Karpas-422 (cell line): ENCODE results near the gene PPP1R18. TPM values are rescaled to one million over a fixed set of nuclear protein-coding genes. Genes with fewer than 3 reads are reported as not detected.
A peak's percentile ranks its signal among the peaks of the same experiment; 100 is the strongest.

ENCODE experiments used
- DNase-seq: peaks from one replicate; pipeline ENCODE4 v3.0.0-alpha.2; 2015
- H2AFZ ChIP-seq: fragments of 200-600 bp; sonication (generic); 2 replicates; pipeline ENCODE4 v1.6.1; 2014; ENCODE audit warnings: antibody characterized with exemption, low read length, mixed read lengths
- H3K27ac ChIP-seq: fragments of 200-600 bp; sonication (generic); 2 replicates; pipeline ENCODE4 v1.5.1; 2014; ENCODE audit warnings: mild to moderate bottlenecking, low read length, moderate library complexity
- H3K27me3 ChIP-seq: fragments of 200-600 bp; sonication (generic); 2 replicates; pipeline ENCODE4 v1.6.1; 2014; ENCODE audit warnings: low read length, mixed read lengths
- H3K36me3 ChIP-seq: fragments of 200-600 bp; sonication (generic); 2 replicates; pipeline ENCODE4 v1.6.1; 2014; ENCODE audit warnings: low read length, mixed read lengths; ENCODE audit not compliant: insufficient read depth
- H3K4me1 ChIP-seq: fragments of 200-600 bp; sonication (generic); 2 replicates; pipeline ENCODE4 v1.6.1; 2014; ENCODE audit warnings: mild to moderate bottlenecking, low read length, mixed read lengths
- H3K4me2 ChIP-seq: fragments of 200-600 bp; sonication (generic); 2 replicates; pipeline ENCODE4 v1.6.1; 2014; ENCODE audit warnings: low read length, low read depth, mild to moderate bottlenecking; ENCODE audit not compliant: poor library complexity, severe bottlenecking
- H3K4me3 ChIP-seq: fragments of 200-600 bp; sonication (generic); 2 replicates; pipeline ENCODE4 v1.5.1; 2014; ENCODE audit warnings: mild to moderate bottlenecking, antibody characterized with exemption, low read length, mixed read lengths
- H3K79me2 ChIP-seq: fragments of 200-600 bp; sonication (generic); 2 replicates; pipeline ENCODE4 v1.6.1; 2014; ENCODE audit warnings: mild to moderate bottlenecking, low read length, mixed read lengths
- H3K9ac ChIP-seq: fragments of 200-600 bp; sonication (generic); 2 replicates; pipeline ENCODE4 v1.6.0; 2014; ENCODE audit warnings: low read length
- H3K9me2 ChIP-seq: fragments of 200-600 bp; sonication (generic), shearing (Covaris generic); replicated peaks from 2 replicates; pipeline ENCODE4 v1.6.0; 2014; ENCODE audit warnings: mild to moderate bottlenecking, low read length, moderate library complexity; ENCODE audit not compliant: insufficient read depth
- H3K9me3 ChIP-seq: fragments of 300-700, 200-600 bp; sonication (generic); 2 replicates; pipeline ENCODE4 v1.6.1; 2014; ENCODE audit warnings: low read length, mixed read lengths
- H4K20me1 ChIP-seq: fragments of 200-600 bp; sonication (generic); 2 replicates; pipeline ENCODE4 v1.6.1; 2014; ENCODE audit warnings: mild to moderate bottlenecking, antibody characterized with exemption, low read length, low read depth; ENCODE audit not compliant: insufficient read depth
- total RNA-seq: library from RNA; depleted of rRNA; stranded (reverse); fragments of >200 nt; shearing (Covaris generic); gene quantifications from 2 replicates; pipeline ENCODE4 v1.2.3, GENCODE V29; 2014; ENCODE audit warnings: low replicate concordance; rRNA removed

Gene PPP1R18
- total RNA-seq = 69.8 and 75.3 TPM in 2 replicates

DNA sequence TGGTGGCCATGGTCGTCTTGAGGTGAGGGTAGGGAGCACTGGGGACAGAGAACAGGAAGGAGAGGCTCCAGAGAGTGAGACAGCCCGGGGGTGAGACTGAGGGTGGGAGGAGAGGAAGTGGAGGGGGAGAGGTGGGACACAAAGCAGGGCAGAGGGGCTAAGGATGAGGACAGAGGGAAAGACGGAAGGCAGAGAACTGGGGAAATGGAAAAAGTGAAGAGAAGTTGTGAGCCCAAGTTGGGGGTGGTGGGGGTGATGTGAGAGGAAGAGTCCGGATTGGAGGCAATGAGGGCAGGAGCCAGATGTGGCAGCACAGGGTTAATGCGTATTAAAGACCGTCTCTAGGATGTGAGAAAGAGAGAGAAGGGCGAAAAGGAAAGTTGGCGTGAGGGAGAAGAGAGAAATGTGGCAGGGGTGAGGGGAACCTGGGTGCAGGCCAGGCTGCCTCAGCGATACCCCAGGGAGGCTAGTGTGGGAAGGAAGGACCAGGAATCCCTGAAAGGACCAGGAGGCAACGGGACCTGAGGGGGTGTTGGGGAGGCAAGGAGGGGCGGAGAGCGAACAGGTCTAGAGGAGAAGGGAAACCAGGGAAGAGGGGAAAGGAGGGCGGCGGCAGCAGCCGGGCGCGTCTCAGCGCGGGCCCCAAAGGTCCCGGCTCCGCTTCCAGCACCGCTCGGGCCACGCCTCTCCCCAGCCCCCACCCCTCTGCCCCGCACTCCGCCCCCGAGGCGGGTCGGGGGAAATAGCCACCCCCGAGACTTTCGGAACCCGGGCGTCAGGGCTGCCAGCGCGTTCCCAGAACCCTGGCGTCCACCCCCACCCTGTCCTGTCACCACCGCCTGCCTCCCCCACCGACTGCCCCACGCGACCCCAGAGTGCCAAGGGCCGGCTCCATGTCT is at the start of gene PPP1R18:
Gene PPP1R18 (minus strand): TSS at position 637 of the 899 bp plus-strand sequence. CDS start 627 bp downstream, at position 10.
- peak within 1 kb of the TSS; percentile 98 for H3K27ac ChIP-seq
- H3K36me3 ChIP-seq = peaks cover 9% of the 10 kb centered on the region
- peak within 1 kb of the TSS; percentile 80 for H3K4me3 ChIP-seq
- DNase-seq = peak; percentile 92
- H3K4me1 ChIP-seq = peaks cover 68% of the 10 kb centered on the region
- peak within 1 kb of the TSS; percentile 97 for H3K4me2 ChIP-seq
- no peaks in the 10 kb centered on the region for H3K9me2 ChIP-seq
- peak within 1 kb of the TSS; percentile 96 for H3K9ac ChIP-seq
- no peaks in the 10 kb centered on the region for H3K27me3 ChIP-seq
- peaks cover 8% of the 10 kb centered on the region; the same call in 1 of the 2 replicates for H4K20me1 ChIP-seq
- H3K79me2 ChIP-seq = peaks cover 60% of the 10 kb centered on the region
- H2AFZ ChIP-seq = no peak within 1 kb of the TSS; the same call in 1 of the 2 replicates
- H3K9me3 ChIP-seq = no peaks in the 10 kb centered on the region

DNA sequence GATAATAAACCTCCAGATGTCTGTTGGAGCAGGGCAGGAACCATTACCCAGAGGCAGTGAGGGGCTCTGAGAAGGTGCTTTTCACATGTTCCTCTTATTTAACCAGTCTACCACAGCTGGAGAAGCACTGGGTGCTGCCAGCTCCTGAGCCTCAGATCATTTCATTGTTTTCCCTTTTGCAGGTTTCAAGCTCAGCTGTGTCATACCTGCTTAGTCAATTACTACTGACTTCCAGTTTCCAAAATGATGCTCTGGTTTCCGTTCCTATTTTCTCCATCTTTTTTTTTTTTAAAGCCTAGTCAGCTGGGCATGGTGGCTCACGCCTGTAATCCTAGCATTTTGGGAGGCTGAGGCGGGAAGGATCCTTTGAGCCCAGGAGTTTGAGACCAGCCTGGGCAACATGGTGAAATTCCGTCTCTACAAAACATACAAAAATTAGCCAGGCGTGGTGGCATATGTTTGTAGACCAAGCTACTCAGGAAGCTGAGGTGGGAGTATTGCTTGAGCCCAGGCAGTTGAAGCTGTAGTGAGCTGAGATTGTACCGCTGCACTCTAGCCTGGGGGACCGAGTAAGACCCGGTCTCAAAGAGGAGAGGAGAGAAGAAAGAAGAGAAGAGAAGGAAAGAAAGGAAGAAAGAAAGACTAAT is 49.3 kb upstream of the PPP1R18 start:
- no peaks in the 10 kb centered on the region for H4K20me1 ChIP-seq
- H3K9me2 ChIP-seq = no peaks in the 10 kb centered on the region
- no peak overlapping the region for H3K27ac ChIP-seq
- no peak overlapping the region for H3K9ac ChIP-seq
- no peak for DNase-seq
- H3K4me1 ChIP-seq = peaks cover 5% of the 10 kb centered on the region; the same call in 1 of the 2 replicates
- H3K79me2 ChIP-seq = 0 out of 2 replicates have a peak, but pooled peaks cover 3% of the 10 kb centered on the region
- no peak overlapping the region for H2AFZ ChIP-seq
- no peak overlapping the region for H3K4me3 ChIP-seq
- peaks cover 32% of the 10 kb centered on the region for H3K36me3 ChIP-seq
- H3K9me3 ChIP-seq = no peaks in the 10 kb centered on the region
- no peaks in the 10 kb centered on the region for H3K27me3 ChIP-seq
- no peak overlapping the region for H3K4me2 ChIP-seq

DNA sequence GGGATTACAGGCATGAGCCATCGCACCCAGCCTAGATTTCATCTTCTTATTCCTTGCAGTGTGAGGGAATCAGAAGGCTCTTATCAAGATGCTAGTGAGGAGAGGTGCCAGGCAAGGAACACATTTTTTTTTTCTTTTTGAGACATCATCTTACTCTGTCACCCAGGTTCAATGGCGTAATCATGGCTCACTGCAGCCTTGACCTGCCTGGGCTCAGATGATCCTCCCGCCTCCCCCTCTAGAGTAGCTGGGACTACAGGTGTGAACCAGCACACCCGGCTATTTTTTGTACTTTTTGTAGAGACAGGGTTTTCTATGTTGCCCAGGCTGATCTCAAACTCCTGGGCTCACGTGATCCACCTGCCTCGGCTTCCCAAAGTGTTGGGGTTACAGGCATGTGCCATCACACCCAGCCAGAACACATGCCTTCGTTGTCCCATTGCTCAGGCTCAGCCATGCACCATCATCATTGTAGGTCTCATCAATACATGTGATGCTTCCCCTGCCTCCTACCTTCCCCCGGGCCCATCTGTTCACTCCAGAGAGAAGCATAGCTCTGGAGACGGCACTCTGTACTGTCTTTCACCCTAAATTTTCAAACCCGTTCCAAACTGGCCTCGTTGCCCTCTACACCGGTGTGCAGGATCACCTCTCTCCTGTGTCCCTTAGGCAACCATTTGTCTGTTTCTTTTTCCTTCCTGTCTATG is 45.9 kb upstream of the PPP1R18 start:
- no peaks in the 10 kb centered on the region for H3K9me3 ChIP-seq
- no peak overlapping the region for H2AFZ ChIP-seq
- no peaks in the 10 kb centered on the region for H3K79me2 ChIP-seq
- H3K27me3 ChIP-seq = no peaks in the 10 kb centered on the region
- H3K4me2 ChIP-seq = no peak overlapping the region
- H3K4me1 ChIP-seq = peaks cover 5% of the 10 kb centered on the region; the same call in 1 of the 2 replicates
- H3K27ac ChIP-seq = no peak overlapping the region
- H3K4me3 ChIP-seq = no peak overlapping the region
- peak; percentile 37 for DNase-seq
- no peak overlapping the region for H3K9ac ChIP-seq
- H4K20me1 ChIP-seq = no peaks in the 10 kb centered on the region
- no peaks in the 10 kb centered on the region for H3K9me2 ChIP-seq
- H3K36me3 ChIP-seq = peaks cover 25% of the 10 kb centered on the region

- H4K20me1 ChIP-seq = no peaks in the 10 kb centered on the region
- no peaks in the 10 kb centered on the region for H3K9me2 ChIP-seq
- peak; percentile 86 for DNase-seq
- H3K79me2 ChIP-seq = no peaks in the 10 kb centered on the region
- H3K36me3 ChIP-seq = peaks cover 14% of the 10 kb centered on the region; the same call in 1 of the 2 replicates
- H3K9ac ChIP-seq = no peak overlapping the region
- no peak overlapping the region for H3K4me2 ChIP-seq
- peaks cover 5% of the 10 kb centered on the region; the same call in 1 of the 2 replicates for H3K4me1 ChIP-seq
- H2AFZ ChIP-seq = no peak overlapping the region
- no peak overlapping the region for H3K4me3 ChIP-seq
- H3K27me3 ChIP-seq = no peaks in the 10 kb centered on the region
- no peaks in the 10 kb centered on the region for H3K9me3 ChIP-seq
- no peak overlapping the region for H3K27ac ChIP-seq
These were observed 44.4 kb upstream of the PPP1R18 start for GRCh38 chr6:30730601-30731435.

- Histone ChIP-seq H3K27ac (no peak overlapping the region), H3K36me3 (peaks cover 33% of the 10 kb centered on the region), H3K79me2 (peaks cover 5% of the 10 kb centered on the region; the same call in 1 of the 2 replicates), H3K9me2 (no peaks in the 10 kb centered on the region), H3K4me1 (peaks cover 8% of the 10 kb centered on the region), H3K9me3 (no peaks in the 10 kb centered on the region), H3K9ac (no peak overlapping the region), H2AFZ (no peak overlapping the region), H3K4me3 (no peak overlapping the region), H4K20me1 (peaks cover 11% of the 10 kb centered on the region), H3K27me3 (no peaks in the 10 kb centered on the region), H3K4me2 (no peak overlapping the region)
- peak; percentile 65 for DNase-seq
These were observed 41.6 kb upstream of the PPP1R18 start for GRCh38 chr6:30727920-30728553.

DNA sequence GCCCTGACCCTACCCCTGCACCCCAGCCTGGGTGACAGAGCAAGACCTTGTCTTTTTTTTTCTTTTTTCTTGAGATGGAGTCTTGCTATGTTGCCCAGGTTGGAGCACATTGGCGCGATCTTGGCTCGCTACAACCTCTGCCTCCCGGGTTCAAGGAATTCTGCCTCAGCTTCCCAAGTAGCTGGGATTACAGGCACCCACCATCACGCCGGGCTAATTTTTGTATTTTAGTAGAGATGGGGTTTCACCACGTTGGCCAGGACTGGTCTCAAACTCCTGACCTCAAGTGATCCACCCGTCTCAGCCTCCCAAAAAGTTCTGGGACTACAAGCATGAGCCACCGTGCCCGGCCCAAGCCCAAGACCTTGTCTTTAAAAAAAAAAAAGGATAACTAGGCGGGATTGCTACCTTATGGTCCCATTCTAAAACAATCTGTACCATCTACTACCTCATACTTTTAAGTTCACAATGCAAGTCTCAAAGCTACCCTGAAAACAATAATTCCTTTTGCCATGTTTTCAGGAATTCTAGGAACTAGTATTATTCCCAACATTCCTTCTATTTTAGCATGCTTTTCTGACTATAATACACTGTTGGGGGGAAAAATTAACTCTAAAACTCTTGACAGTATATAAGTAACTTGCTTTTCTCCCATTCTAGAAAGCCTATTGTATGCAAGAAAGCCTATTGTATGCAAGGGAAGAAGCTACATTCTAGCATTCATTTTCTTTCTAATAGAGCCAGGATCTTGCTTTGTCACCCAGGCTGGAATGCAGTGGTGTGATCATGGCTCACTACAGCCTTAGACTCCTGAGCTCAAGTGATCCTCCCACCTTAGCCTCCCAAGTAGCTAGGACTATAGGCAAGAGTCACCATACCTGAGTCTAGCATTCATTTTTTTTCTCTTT is 40.3 kb upstream of the PPP1R18 start:
- H3K4me2 ChIP-seq = no peak overlapping the region
- H2AFZ ChIP-seq = no peak overlapping the region
- H3K27ac ChIP-seq = no peak overlapping the region
- no peak overlapping the region for H3K4me3 ChIP-seq
- H3K4me1 ChIP-seq = peaks cover 19% of the 10 kb centered on the region
- H3K9me2 ChIP-seq = no peaks in the 10 kb centered on the region
- no peaks in the 10 kb centered on the region for H3K9me3 ChIP-seq
- peak; percentile 59 for DNase-seq
- H3K9ac ChIP-seq = no peak overlapping the region
- H3K79me2 ChIP-seq = peaks cover 17% of the 10 kb centered on the region
- peaks cover 38% of the 10 kb centered on the region for H3K36me3 ChIP-seq
- no peaks in the 10 kb centered on the region for H3K27me3 ChIP-seq
- peaks cover 24% of the 10 kb centered on the region for H4K20me1 ChIP-seq
